Urinary bladder (tissue), 4 donors: Measurements from ENCODE around the gene FNBP1L. TPM values are rescaled to one million over a fixed set of nuclear protein-coding genes. Genes with fewer than 3 reads are reported as not detected.
"Not testable (repeated sequence)": the region's sequence is repeated elsewhere in the genome, so short reads cannot be mapped to it uniquely, and the experiment has no call there.

ENCODE experiments used
- DNase-seq: peaks from one replicate; pipeline ENCODE4 v3.0.0-alpha.2; 2015; ENCODE audit errors: extremely low spot score
- H3K27ac ChIP-seq: one replicate; pipeline ENCODE4 v1.5.1; 2013; ENCODE audit warnings: low read depth, mild to moderate bottlenecking, moderate library complexity
- H3K36me3 ChIP-seq: one replicate; pipeline ENCODE4 v1.6.1; 2013; ENCODE audit warnings: mild to moderate bottlenecking, moderate library complexity; ENCODE audit not compliant: insufficient read depth
- H3K4me1 ChIP-seq: one replicate; pipeline ENCODE4 v1.6.1; 2013; ENCODE audit warnings: mild to moderate bottlenecking, moderate library complexity; ENCODE audit not compliant: insufficient read depth
- H3K4me3 ChIP-seq: one replicate; pipeline ENCODE4 v1.5.1; 2013; ENCODE audit warnings: low read depth, low read length
- WGBS: extraction: QIAGEN DNeasy Blood & Tissue Kit; methylation state at CpG from one replicate; pipeline ENCODE4 v1.1.7; 2013; 5-methylcytosine and 5-hydroxymethylcytosine counted together
- polyA plus RNA-seq: library from polyadenylated mRNA; stranded (reverse); fragments of 200-250 nt; gene quantifications from one replicate; pipeline ENCODE4 v1.2.3, GENCODE V29; 2013
- total RNA-seq: library from RNA; depleted of rRNA; stranded (reverse); fragments of >200 nt; gene quantifications from one replicate; pipeline ENCODE4 v1.2.3, GENCODE V29; 2014
- donor health status: healthy with polysubstance abuse.
- donor health status: healthy.

FNBP1L gene
- total and polyA plus RNA-seq, 2 donors, result 11.6 to 71.4 TPM

DNA sequence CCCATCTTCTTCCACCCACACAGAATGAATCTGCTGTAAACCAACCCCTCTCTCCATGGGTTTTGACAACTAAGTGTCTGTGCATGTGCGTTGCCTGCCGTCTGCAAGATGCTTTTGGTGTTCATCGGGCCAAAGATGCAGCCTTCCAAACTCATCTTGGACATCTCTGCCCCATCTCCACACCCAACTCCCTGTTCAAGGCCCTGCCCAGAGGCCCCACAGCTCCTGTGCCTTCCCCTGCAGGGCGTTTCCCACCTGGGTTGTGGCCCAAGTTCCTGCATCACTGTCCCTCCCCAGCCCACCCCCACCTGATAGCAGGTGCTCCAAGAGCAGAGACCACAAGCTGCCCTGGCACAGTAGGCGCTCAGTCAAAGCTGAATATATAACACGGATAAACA is 130.5 kb downstream of the FNBP1L start:
- no peaks in the 10 kb centered on the region for H3K4me1 ChIP-seq
- H3K4me3 ChIP-seq, result no peak overlapping the region
- WGBS, result 88% methylated on average over 6 of the region's 6 CpGs
- no peak overlapping the region for H3K27ac ChIP-seq
- no peak for DNase-seq
- no peaks in the 10 kb centered on the region for H3K36me3 ChIP-seq

DNA sequence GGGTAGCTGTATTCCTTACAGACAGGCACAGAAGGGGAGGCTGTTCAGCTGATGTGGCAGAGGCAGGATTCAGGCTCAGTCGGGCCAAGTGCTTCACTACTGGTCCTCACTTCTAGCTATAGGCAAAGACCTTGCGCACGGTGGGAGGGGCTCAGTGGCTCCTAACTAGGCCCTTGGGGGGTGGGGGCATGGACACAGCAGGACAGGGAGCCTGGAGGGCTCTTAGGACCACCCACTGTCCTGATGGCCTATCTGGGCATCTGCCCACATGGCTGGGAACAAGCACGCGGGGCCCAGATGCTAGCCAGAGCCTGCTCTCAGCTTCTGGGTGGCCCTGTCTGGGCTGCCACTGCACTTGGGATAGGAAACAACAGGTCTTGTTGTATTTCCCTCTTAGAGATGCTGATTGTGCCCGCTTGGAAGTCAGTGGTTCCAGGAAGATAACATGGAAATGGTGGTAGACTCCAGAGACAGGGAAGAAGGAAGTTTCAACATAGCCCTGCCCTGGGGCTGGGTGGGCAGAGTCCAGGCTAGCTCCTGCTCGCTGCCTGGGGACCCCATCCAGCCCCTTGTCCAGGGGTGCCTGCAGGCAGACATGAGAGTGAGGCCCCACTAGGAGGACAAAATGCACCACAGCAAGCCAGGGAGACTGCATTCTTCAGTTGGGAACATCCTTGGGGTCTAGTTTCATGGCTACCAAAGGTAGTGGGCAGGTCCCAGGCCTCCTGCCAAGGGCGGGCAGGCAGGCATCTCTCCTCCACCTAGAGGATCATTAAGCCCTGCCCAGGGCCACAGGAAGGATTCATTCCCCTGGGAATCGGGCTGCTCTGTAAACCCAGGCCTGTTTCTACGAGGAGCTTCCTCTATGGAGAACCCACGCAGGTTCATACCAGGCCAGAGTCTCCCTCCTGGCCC is 131.2 kb downstream of the FNBP1L start:
- Histone ChIP-seq H3K36me3 (no peaks in the 10 kb centered on the region), H3K27ac (no peak overlapping the region), H3K4me3 (no peak overlapping the region), H3K4me1 (no peaks in the 10 kb centered on the region)
- no peak for DNase-seq
- 89% methylated on average over 11 of the region's 11 CpGs for WGBS

DNA sequence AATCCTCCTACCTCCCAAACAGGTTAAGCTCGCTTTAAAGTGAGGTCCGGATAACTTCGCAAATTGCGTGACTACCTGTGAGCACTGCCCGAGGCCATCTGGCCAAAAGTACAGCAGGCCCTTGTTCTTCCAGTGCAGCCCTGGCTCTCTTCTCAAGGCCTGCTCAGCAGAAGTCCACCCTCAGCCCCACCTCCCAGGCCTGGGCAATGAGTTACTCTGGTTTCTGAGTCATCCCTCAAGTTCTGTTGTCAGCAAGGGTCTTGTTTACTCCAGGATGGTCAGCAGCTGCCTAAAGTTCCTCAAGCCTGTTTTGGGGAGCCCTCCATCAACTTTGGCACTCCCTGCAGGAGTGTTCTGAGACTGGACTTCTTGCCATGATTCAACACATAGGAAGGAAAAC is 132.0 kb downstream of the FNBP1L start:
- DNase-seq, result no peak
- Histone ChIP-seq H3K4me3 (no peak overlapping the region), H3K27ac (no peak overlapping the region), H3K4me1 (no peaks in the 10 kb centered on the region), H3K36me3 (no peaks in the 10 kb centered on the region)
- 68% methylated on average over 5 of the region's 5 CpGs for WGBS

DNA sequence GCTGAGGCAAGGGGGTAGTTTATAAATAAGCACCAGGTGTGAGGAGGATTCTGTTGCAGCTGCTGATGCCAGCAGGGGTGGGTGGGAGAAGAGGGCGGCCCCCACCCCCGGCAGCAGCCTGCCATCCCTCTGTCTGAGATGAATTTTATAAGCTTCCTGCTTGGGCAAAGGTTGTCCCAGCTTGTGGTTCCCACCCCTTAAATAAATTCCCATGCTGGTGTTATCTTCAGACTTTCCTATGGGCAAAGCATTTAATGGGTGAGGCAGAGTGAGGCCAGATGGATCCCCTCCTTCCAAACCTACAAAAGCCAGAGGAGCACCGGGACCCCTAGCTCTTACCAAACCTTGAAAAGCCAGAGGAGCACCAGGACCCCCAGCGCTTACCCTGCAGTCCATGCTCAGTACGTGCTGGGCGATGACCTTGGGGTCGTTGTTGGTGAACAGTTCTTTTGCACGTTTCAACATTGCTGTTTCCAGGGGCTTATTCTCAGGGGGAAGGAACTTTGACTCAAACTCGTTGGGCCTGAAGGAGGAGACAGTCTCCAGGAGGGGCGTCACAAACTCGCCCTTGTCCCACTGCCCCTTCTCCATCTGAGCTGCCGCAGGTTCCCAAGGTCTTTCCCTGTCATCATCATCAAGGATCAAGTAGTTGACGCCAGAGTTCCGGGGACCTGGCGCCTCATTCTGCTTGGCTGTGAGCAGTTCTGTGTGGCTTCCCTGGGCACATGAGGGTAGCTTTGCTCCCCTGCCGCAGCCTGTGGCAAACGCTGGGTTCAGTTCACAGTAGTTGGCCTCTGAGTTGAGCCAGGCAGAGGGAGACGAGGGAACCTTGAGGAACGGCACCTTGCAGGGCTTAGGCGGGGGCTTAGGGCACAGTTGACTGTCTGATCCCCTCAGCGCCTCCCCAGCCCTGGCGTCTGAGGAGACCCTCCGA is 134.3 kb downstream of the FNBP1L start:
- H3K36me3 ChIP-seq, result no peaks in the 10 kb centered on the region
- whole genome bisulfite sequencing, result 86% methylated on average over 23 of the region's 23 CpGs
- no peak overlapping the region for H3K27ac ChIP-seq
- no peak for DNase-seq
- H3K4me1 ChIP-seq, result no peaks in the 10 kb centered on the region
- H3K4me3 ChIP-seq, result no peak overlapping the region

DNA sequence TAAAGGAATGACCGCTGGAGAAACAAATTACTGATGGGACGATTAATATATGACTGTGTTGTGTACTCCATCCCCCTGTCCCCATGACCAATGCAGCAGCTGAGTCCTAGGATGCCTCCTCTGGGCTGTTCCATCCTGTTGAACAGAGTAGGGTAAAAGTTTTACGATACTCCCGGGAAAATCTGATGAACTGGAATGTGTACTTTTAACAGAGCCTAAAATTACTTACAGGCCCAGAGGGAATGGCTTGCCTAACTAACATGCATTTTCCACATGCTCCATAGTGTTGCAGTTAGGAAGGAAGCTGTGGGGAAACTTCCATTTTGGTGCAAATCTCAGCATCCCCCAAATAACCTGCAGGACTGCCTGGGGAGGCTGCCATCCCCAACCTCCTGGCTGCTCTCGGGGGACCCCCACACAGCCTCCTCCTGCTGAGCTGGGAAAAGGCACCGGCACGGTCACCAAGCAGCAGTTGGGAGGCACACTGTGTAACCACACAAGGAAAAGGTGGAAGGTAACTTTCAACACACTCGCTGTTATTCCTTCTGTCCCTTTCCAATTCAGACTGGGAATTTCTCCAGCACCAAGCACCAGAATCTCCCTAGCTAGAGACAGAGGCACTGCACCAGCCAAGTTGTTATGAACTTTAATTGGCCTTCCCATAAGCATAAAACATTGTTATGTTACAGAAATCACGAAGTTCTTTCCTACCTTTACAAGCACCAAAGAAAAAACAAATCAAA is 136.5 kb downstream of the FNBP1L start:
- Histone ChIP-seq H3K4me3 (no peak overlapping the region), H3K27ac (peak overlapping the region; percentile 83), H3K4me1 (no peaks in the 10 kb centered on the region), H3K36me3 (no peaks in the 10 kb centered on the region)
- no peak for DNase-seq
- 47% methylated on average over 9 of the region's 9 CpGs for WGBS

DNA sequence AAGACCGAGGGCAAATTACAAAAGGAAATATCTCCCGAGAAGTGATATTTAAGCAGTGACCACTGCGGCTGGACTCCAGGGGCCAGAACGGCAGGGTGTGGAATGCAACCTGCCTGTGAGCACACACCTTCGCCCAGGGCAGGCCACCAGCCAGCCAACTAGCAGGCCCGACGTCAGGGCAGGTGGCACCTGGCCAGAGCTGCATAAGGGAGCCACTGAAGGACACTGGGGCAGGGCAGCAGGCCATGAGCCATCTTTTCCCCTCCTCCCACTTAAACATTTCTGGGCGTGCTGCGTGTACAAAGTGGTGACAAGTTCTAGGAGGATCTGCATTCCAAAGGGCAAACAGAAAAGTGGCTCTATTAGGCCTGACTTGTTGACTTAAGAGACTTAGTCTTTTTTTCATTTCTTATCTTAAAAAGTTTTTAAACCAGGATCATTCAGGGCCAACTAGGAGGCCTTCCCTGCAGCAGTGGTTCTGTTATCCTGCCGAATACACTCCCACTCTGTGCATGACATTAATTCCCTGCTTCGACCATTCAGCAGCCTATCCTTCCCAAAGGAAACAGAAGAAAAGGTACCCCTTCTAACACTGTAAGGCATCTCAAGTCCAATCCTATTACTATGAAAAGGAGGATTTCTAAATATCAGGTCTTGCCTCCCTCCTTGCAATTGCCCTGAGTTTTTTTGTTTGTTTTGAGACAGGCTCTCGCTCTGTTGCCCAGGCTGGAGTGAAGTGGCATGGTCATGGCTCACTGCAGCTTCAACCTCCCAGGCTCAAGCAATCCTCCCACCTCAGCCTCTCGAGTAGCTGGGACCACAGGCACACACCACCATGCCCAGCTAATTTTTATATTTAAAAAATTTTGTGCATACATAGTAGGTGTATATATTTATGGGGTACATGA is 137.4 kb downstream of the FNBP1L start:
- WGBS, result 48% methylated on average over 13 of the region's 13 CpGs
- Histone ChIP-seq H3K36me3 (no peaks in the 10 kb centered on the region), H3K4me1 (no peaks in the 10 kb centered on the region), H3K27ac (peak overlapping the region; percentile 83), H3K4me3 (no peak overlapping the region)
- peak; percentile 70 for DNase-seq

DNA sequence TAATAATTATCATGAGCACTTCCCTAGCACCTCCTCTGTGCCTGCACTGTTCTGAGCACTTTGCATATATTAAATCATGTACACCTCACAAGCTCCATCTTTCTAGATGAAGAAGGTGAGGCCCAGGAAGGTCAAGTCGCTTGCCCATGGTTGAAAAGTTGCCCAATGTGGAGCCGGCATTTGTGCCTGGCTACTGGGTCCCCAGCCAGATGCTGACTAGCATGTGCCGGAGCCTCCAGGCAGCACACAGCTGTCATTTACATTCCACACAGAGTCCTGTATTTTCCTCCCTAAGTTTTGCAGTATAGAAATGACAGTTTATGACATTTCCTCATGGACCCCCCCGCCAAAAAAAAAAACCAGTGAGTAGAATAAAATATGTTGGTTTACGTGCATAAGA is 139.4 kb downstream of the FNBP1L start:
- Histone ChIP-seq H3K36me3 (no peaks in the 10 kb centered on the region), H3K27ac (no peak overlapping the region), H3K4me1 (no peaks in the 10 kb centered on the region), H3K4me3 (no peak overlapping the region)
- no peak for DNase-seq
- 95% methylated on average over 5 of the region's 5 CpGs for WGBS

DNA sequence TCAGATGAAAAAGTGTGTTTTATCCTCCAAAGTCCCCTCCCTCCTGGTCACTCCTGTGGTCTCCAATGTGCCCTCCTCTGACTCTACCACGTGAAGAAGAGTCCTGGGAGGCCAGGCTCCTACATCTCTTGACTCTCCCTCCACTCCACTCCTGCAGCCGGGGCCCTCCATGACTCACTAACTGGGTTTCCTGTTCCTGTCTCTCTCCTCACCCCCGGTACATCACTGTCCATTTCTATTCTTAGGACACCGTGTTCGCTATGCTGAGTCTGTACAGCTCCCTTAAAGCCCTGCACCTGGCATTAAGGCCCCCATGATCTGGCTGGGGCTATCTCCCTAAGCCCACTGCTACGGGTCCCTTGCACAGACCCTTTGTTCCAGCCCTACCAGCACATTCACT is 140.3 kb downstream of the FNBP1L start:
- DNase-seq, result no peak
- Histone ChIP-seq H3K4me3 (no peak overlapping the region), H3K27ac (no peak overlapping the region), H3K4me1 (no peaks in the 10 kb centered on the region), H3K36me3 (no peaks in the 10 kb centered on the region)
- WGBS, result 83% methylated on average over 6 of the region's 6 CpGs

DNA sequence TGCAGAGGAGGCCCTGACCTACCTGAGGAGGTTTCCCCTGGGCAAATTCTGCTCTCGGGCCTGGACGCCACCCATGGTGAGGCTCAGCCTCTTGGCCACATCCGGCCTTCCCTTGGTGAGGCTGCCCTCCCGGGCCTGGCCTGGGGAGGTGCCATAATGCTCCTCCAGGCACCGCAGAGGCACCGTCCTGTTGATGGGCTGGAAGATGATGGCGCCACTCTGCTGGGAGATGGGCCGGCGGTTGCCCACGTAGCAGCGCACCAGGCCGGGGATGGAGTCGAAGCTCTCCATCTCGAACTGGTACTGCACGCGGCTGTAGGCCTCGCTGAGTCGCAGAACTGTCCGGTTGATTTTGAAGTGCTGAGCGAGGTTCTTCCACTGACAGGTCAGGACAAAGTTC is 141.0 kb downstream of the FNBP1L start:
- Histone ChIP-seq H3K27ac (no peak overlapping the region), H3K4me3 (no peak overlapping the region), H3K4me1 (no peaks in the 10 kb centered on the region), H3K36me3 (no peaks in the 10 kb centered on the region)
- DNase-seq, result no peak
- 97% methylated on average over 20 of the region's 20 CpGs for WGBS

DNA sequence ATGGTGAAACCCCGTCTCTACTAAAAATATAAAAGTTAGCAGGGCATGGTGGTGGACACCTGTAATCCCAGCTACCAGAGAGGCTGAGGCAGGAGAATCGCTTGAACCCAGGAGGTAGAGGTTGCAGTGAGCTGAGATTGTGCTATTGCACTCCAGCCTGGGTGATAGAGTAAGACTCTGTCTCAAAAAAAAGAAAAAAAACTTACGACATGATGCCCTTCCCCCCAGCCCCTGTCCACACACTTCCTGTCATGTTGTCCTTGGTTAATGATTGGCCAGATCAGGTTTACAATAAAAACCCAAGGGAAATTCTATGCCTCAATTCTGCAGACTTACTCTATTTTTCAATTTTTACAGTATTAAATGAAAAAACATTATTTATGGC is 143.4 kb downstream of the FNBP1L start:
- H3K4me1 ChIP-seq, H3K36me3 ChIP-seq, H3K4me3 ChIP-seq, H3K27ac ChIP-seq, DNase-seq: not testable (repeated sequence)
- 89% methylated on average over 3 of the region's 3 CpGs for WGBS

DNA sequence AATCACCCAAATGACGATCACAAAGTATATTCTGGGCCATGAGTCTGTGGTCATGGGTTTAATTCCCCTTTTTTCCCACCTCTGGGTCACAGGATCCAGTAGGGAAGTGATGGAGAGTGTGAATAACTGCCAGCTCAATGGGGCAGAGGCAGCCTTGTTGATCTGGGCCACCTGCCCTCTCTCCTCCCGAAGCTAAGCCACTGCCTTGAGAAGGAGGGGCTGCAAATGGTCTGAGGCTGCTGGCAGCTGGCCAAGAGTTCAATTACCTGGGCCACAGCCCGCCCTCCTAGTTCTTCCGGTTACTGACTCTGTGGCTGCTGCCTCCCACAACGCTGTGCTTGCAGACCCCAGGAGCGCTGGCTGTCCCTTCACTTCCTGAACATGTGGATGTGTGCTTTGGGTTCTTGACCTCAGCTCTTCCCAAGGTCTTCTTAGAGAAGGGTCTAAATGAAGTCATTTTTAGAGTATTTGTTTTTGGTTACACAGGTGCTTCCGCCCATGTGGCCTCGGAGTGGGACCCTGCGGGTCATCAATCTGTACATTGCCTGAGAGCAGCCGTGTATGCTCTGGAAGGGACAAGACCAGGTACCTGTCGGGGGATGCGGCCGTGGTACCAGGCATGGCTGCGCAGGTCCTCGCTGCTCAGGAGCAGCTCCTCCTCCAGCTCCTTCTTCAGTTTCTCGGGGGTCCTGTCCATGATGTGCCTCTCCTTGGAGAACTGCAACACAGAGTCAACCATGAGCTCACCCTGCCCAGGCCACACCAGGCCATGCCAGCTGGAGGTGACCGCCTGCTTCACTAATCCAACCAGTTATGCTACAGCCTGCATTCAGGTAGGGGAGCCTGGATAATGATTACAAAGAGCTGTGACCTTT is 144.0 kb downstream of the FNBP1L start:
- no peak for DNase-seq
- H3K27ac ChIP-seq, result peak overlapping the region; percentile 59

DNA sequence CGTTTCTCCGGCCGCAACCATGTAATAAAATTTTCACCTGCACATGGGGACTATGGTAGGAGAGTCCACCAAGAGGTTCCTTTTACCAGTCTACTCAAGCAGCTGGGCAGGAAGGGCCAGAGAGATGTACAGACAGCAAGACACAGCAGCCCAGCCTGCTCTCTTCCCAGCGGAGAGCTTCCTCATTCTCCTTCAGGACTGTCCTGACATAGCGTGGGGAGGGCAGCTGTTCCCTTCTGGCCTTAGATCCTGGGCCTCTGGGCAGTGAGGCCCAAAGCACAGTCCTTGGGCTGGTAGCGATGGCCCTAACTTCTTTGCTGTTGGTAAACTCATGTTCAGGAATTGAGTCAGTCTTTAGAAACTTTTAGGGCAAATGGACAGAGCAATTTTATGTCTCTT is 144.6 kb downstream of the FNBP1L start:
- H3K27ac ChIP-seq, result peak overlapping the region; percentile 39
- no peak overlapping the region for H3K4me3 ChIP-seq
- 88% methylated on average over 6 of the region's 6 CpGs for WGBS
- no peaks in the 10 kb centered on the region for H3K36me3 ChIP-seq
- no peak for DNase-seq
- no peaks in the 10 kb centered on the region for H3K4me1 ChIP-seq

More for the DNA sequence above, 144.0 kb downstream of the FNBP1L start:
- Histone ChIP-seq H3K4me3 (no peak overlapping the region), H3K36me3 (no peaks in the 10 kb centered on the region), H3K4me1 (no peaks in the 10 kb centered on the region)
- 75% methylated on average over 17 of the region's 17 CpGs for WGBS
